Astrocyte of the cerebellum (primary cell): Measurements from ENCODE around the gene CYB561.
"Not testable (repeated sequence)": the region's sequence is repeated elsewhere in the genome, so short reads cannot be mapped to it uniquely, and the experiment has no call there.

ENCODE experiments used
- DNase-seq: peaks from one replicate; pipeline ENCODE4 v3.0.0-alpha.2; 2011; ENCODE audit warnings: low read depth
- H3K4me3 ChIP-seq: 2 replicates; pipeline ENCODE4 v1.5.1; 2011; ENCODE audit warnings: mild to moderate bottlenecking, low read depth, low read length, moderate library complexity
- CTCF ChIP-seq: IDR thresholded peaks from 2 replicates; pipeline ENCODE4 v1.5.1; 2012; ENCODE audit warnings: low read length, low read depth, moderate library complexity, mild to moderate bottlenecking; ENCODE audit errors: missing control alignments
- in situ Hi-C: cut with HindIII; loops from 2 replicates; pipeline ENCODE4 v1.10.0; 2017; ENCODE audit warnings: low sequenced_read_pairs

Gene CYB561

GRCh38 chr17:63460018-63460417 is 13.9 kb upstream of the CYB561 start:
- in situ Hi-C loops, result no loop called here
- no peak overlapping the region for H3K4me3 ChIP-seq
- no peak for DNase-seq
- TF ChIP-seq CTCF, result no peak

GRCh38 chr17:63458478-63458877 is 12.4 kb upstream of the CYB561 start:
- in situ Hi-C loops, result no loop called here
- TF ChIP-seq CTCF, result no peak
- no peak for DNase-seq
- H3K4me3 ChIP-seq, result no peak overlapping the region

- no peak for TF ChIP-seq CTCF
- no peak for DNase-seq
- in situ Hi-C loops, result no loop called here
- no peak overlapping the region for H3K4me3 ChIP-seq
Observed at GRCh38 chr17:63455417-63455816, 9.3 kb upstream of the CYB561 start.

GRCh38 chr17:63454915-63455314 is 8.8 kb upstream of the CYB561 start:
- TF ChIP-seq CTCF, result no peak
- in situ Hi-C loops, result no loop called here
- no peak overlapping the region for H3K4me3 ChIP-seq
- DNase-seq, result no peak

- in situ Hi-C loops, H3K4me3 ChIP-seq, DNase-seq: not testable (repeated sequence)
Observed at GRCh38 chr17:63454357-63454756, 8.3 kb upstream of the CYB561 start.

GRCh38 chr17:63452962-63453551 is 7.0 kb upstream of the CYB561 start:
- H3K4me3 ChIP-seq, result no peak overlapping the region
- no peak for DNase-seq
- in situ Hi-C loops, result no loop called here
- no peak for TF ChIP-seq CTCF

GRCh38 chr17:63452046-63452961 is 6.2 kb upstream of the CYB561 start:
- no peak overlapping the region for H3K4me3 ChIP-seq
- no peak for DNase-seq
- no peak for TF ChIP-seq CTCF
- in situ Hi-C loops, result no loop called here
